ENCODE measurements around the gene OR8D1. TPM values are rescaled to one million over a fixed set of nuclear protein-coding genes. Genes with fewer than 3 reads are reported as not detected.

The OR8D1 gene
- total RNA-seq, 1 experiment from 2014 or later, result not detected

GRCh38 chr11:124310721-124311120, 3.0 kb downstream of the OR8D1 start:
- intact Hi-C loops (cut with micrococcal nuclease; ENCODE audit: unreplicated experiment) (no loop called here), in situ Hi-C loops (cut with HindIII; ENCODE audit: low pct_unique_long_range_greater_than_20kb, low sequenced_read_pairs) (no loop called here)
- no peaks in the 10 kb centered on the region for H3K27me3 ChIP-seq (ENCODE audit: control insufficient read depth, insufficient read depth, low read length)
- H3K36me3 ChIP-seq (ENCODE audit: control insufficient read depth, insufficient read depth, low read length), result no peaks in the 10 kb centered on the region
- no peaks in the 10 kb centered on the region for H3K9me3 ChIP-seq (ENCODE audit: control insufficient read depth, insufficient read depth, low read depth, low read length)
- H3K4me3 ChIP-seq (ENCODE audit: low read depth in 2 of 2, low read length in 2 of 2), result no peak overlapping the region
- ChIA-PET CTCF (no interaction called here), POLR2A (no interaction called here)
- TF ChIP-seq CTCF (IDR thresholded peaks at IDR 0.05) (no peak), REST (IDR thresholded peaks at IDR 0.05; ENCODE audit: insufficient read depth in 1 of 2, low read depth in 2 of 2, low read length in 1 of 2) (no peak), TCF7L2 (IDR thresholded peaks at IDR 0.05; ENCODE audit: low read depth, low read length) (no peak), POLR2AphosphoS5 (IDR thresholded peaks at IDR 0.05; ENCODE audit: low read depth, low read length) (no peak), SIN3A (IDR thresholded peaks at IDR 0.05; ENCODE audit: borderline replicate concordance, insufficient read depth, low read depth, low read length) (no peak)
- H3K4me1 ChIP-seq (ENCODE audit: control insufficient read depth, insufficient read depth, low read length), result no peaks in the 10 kb centered on the region
- ATAC-seq (no peak), DNase-seq (ENCODE audit: low read depth, low spot score) (no peak)
- no peak overlapping the region for H3K27ac ChIP-seq (ENCODE audit: low read length)
- BruUV-seq (replicated peaks), result no TSS peak

- in situ Hi-C loops (cut with HindIII; ENCODE audit: low pct_unique_long_range_greater_than_20kb, low sequenced_read_pairs), result no loop called here
- CTCF ChIA-PET, result no interaction called here
These were observed 6.7 kb downstream of the OR8D1 start for GRCh38 chr11:124307093-124307492.

More at GRCh38 chr11:124307093-124307492, 6.7 kb downstream of the OR8D1 start:
- intact Hi-C loops (cut with micrococcal nuclease; ENCODE audit: unreplicated experiment), result no loop called here
- DNase-seq (ENCODE audit: low read depth, low spot score) (no peak), ATAC-seq (no peak)
- no peaks in the 10 kb centered on the region for H3K9me3 ChIP-seq (ENCODE audit: control insufficient read depth, insufficient read depth, low read depth, low read length)
- no peak overlapping the region for H3K4me3 ChIP-seq (ENCODE audit: low read depth in 2 of 2, low read length in 2 of 2)
- POLR2A ChIA-PET, result no interaction called here
- TF ChIP-seq TCF7L2 (IDR thresholded peaks at IDR 0.05; ENCODE audit: low read depth, low read length) (no peak), REST (IDR thresholded peaks at IDR 0.05; ENCODE audit: insufficient read depth in 1 of 2, low read depth in 2 of 2, low read length in 1 of 2) (no peak), CTCF (IDR thresholded peaks at IDR 0.05) (no peak), SIN3A (IDR thresholded peaks at IDR 0.05; ENCODE audit: borderline replicate concordance, insufficient read depth, low read depth, low read length) (no peak), POLR2AphosphoS5 (IDR thresholded peaks at IDR 0.05; ENCODE audit: low read depth, low read length) (no peak)
- H3K36me3 ChIP-seq (ENCODE audit: control insufficient read depth, insufficient read depth, low read length), result no peaks in the 10 kb centered on the region
- no peaks in the 10 kb centered on the region for H3K27me3 ChIP-seq (ENCODE audit: control insufficient read depth, insufficient read depth, low read length)
- H3K27ac ChIP-seq (ENCODE audit: low read length), result no peak overlapping the region
- no TSS peak for BruUV-seq (replicated peaks)
- H3K4me1 ChIP-seq (ENCODE audit: control insufficient read depth, insufficient read depth, low read length), result no peaks in the 10 kb centered on the region
